Measurements from ENCODE around the gene NCKAP5L. TPM values are rescaled to one million over a fixed set of nuclear protein-coding genes. Genes with fewer than 3 reads are reported as not detected.

Gene NCKAP5L
- total and polyA plus RNA-seq, 2 of the 8 experiments (the other 6 are each of a cell fraction or from before 2014, with no cell fraction given) = 9.4 to 27.9 TPM

GRCh38 chr12:49809381-49809905 is 18.8 kb downstream of the NCKAP5L start:
- Histone ChIP-seq H3K56ac (replicated peaks; ENCODE audit: insufficient read length, low read depth, low read length) (no peak overlapping the region), H4K5ac (ENCODE audit: insufficient read length, low read depth, low read length) (peak overlapping the region; percentile 46), H2BK15ac (ENCODE audit: low read length) (peak overlapping the region; percentile 78; the same call in 1 of the 2 replicates), H4K91ac (replicated peaks; ENCODE audit: insufficient read length, low read length) (peak overlapping the region; percentile 79), H3K27me3 (replicated peaks in 1 of 4; ENCODE audit: control insufficient read depth in 3 of 4, extremely low read depth in 1 of 4, insufficient read depth in 3 of 4, low read length in 3 of 4) (no peaks in the 10 kb centered on the region), H3K4me1 (replicated peaks in 1 of 4; ENCODE audit: control insufficient read depth in 3 of 4, insufficient read depth in 4 of 4, low read length in 3 of 4) (peaks cover 16 to 35% (median 22%) of the 10 kb centered on the region in 4 experiments), H3K9ac (replicated peaks in 1 of 4; ENCODE audit: extremely low read depth in 1 of 4, low read depth in 3 of 4, low read length in 3 of 4) (peak overlapping the region in 3 of 4 experiments; percentile 20 to 26 (median 24); a peak in 4 of 7 replicates), H3K23me2 (ENCODE audit: low read depth, low read length) (no peaks in the 10 kb centered on the region; the same call in 1 of the 2 replicates), H3K4me3 (ENCODE audit: extremely low read depth in 1 of 4, insufficient read depth in 2 of 4, low read depth in 3 of 4, low read length in 4 of 4) (peak overlapping the region in 1 of 4 experiments; percentile 13; a peak in 3 of 8 replicates), H2AK5ac (ENCODE audit: low read depth, low read length) (no peak overlapping the region), H3K14ac (ENCODE audit: insufficient read length) (no peak overlapping the region), H3K4me2 (ENCODE audit: insufficient read depth in 1 of 2, low read depth in 2 of 2, low read length in 2 of 2) (peak overlapping the region; percentile 45 to 55), H2BK20ac (ENCODE audit: low read length) (peak overlapping the region; percentile 87; the same call in 1 of the 2 replicates), H3K23ac (ENCODE audit: insufficient read length) (no peak overlapping the region), H2BK12ac (ENCODE audit: low read depth, low read length) (peak overlapping the region; percentile 88), H2AFZ (ENCODE audit: low read length) (no peak overlapping the region), H3K36me3 (ENCODE audit: control insufficient read depth in 2 of 4, insufficient read depth in 4 of 4, low read length in 3 of 4) (peaks cover 0 to 13% (median 1%) of the 10 kb centered on the region in 4 experiments; a peak in 4 of 8 replicates), H2BK5ac (ENCODE audit: low read depth, low read length) (peak overlapping the region; percentile 86; the same call in 1 of the 2 replicates), H4K20me1 (replicated peaks in 1 of 2; ENCODE audit: control insufficient read depth in 1 of 2, insufficient read depth in 2 of 2, low read length in 2 of 2) (peaks cover under 1 to 8% of the 10 kb centered on the region in 2 experiments), H4K8ac (ENCODE audit: extremely low read depth, insufficient read depth, low read length) (peak overlapping the region; percentile 88; the same call in 1 of the 2 replicates), H3K27ac (ENCODE audit: low read depth, low read length) (peak overlapping the region; percentile 62), H3K79me2 (ENCODE audit: control insufficient read depth in 1 of 2, insufficient read depth in 2 of 2, low read length in 2 of 2) (peaks cover 0 to 15% of the 10 kb centered on the region in 2 experiments; a peak in 1 of 4 replicates), H3K79me1 (ENCODE audit: low read depth, low read length) (peaks cover 7% of the 10 kb centered on the region; the same call in 1 of the 2 replicates), H3K18ac (ENCODE audit: extremely low read depth, low read length) (peak overlapping the region; percentile 71), H3K9me3 (ENCODE audit: insufficient read depth in 2 of 2, low read depth in 1 of 2, low read length in 1 of 2) (no peaks in the 10 kb centered on the region), H2BK120ac (replicated peaks; ENCODE audit: low read depth, low read length) (no peak overlapping the region), H3K4ac (replicated peaks; ENCODE audit: insufficient read length, low read depth, low read length) (no peak overlapping the region)
- DNase-seq (ENCODE audit: low read depth in 1 of 2, low spot score in 2 of 2) (no peak), FAIRE-seq (no peak)
- POLR2A ChIA-PET (ENCODE audit: partially characterized antibody) = interaction anchor here (0.7 to 4.7 kb wide), 7 partner anchors 9 to 68 kb away, joined by 3 to 59 read pairs (median 6); partner anchors contain the start of genes NCKAP5L and TMBIM6
- 76% methylated on average over 4 of the region's 4 CpGs; no CpG with 5 or more reads in 1 of the 2 experiments for WGBS, 2 experiments (ENCODE audit: extremely low coverage in 1 of 2, insufficient coverage in 1 of 2, insufficient read length in 1 of 2, insufficient replicate concordance in 2 of 2, low coverage in 1 of 2, low lambda C conversion rate in 2 of 2, missing lambda C conversion rate in 1 of 2)
- CTCF ChIA-PET (ENCODE audit: partially characterized antibody) = interaction anchor here (1.0 to 6.4 kb wide), 11 partner anchors 11 to 84 kb away, joined by 3 to 44 read pairs (median 7); no protein-coding TSS in a partner anchor
- no peak for TF ChIP-seq ASH2L (IDR thresholded peaks at IDR 0.05; ENCODE audit: low read length)
- no peak for TF ChIP-seq CTCF (IDR thresholded peaks at IDR 0.05; ENCODE audit: control extremely low read depth in 1 of 3, insufficient read depth in 1 of 3, low read depth in 1 of 3, low read length in 3 of 3)
- no peak for TF ChIP-seq CHD2 (IDR thresholded peaks at IDR 0.05; ENCODE audit: low read length)
- TF ChIP-seq CHD1 (IDR thresholded peaks at IDR 0.05; ENCODE audit: low read depth, low read length) = no peak
- TF ChIP-seq MAFK (IDR thresholded peaks at IDR 0.05; ENCODE audit: low read depth, low read length) = no peak
- TF ChIP-seq KDM4A (IDR thresholded peaks at IDR 0.05; ENCODE audit: low read depth, low read length, severe bottlenecking) = no peak
- TF ChIP-seq KDM5A (IDR thresholded peaks at IDR 0.05; ENCODE audit: low read length) = no peak
- no peak for TF ChIP-seq GTF2F1 (IDR thresholded peaks at IDR 0.05; ENCODE audit: borderline replicate concordance, low read depth, low read length)

Data from H1 (cell line).